ENCODE measurements around the gene SIRT2. TPM values are rescaled to one million over a fixed set of nuclear protein-coding genes. Genes with fewer than 3 reads are reported as not detected.

The SIRT2 gene
- total RNA-seq, 1 experiment from 2014 or later: 15.4 TPM

GRCh38 chr19:38900202-38900629 lies 798 bp upstream of the SIRT2 start:
- H4K20me1 ChIP-seq (ENCODE audit: insufficient read depth): no peaks in the 10 kb centered on the region
- no peaks in the 10 kb centered on the region; a peak in 1 of 4 replicates for H3K36me3 ChIP-seq (ENCODE audit: control insufficient read depth in 1 of 2, insufficient read depth in 2 of 2, low read length in 2 of 2)
- no peak for TF ChIP-seq EZH2phosphoT487 (IDR thresholded peaks at IDR 0.05; ENCODE audit: borderline replicate concordance)
- no peak for TF ChIP-seq ATF3 (IDR thresholded peaks at IDR 0.05)
- TF ChIP-seq, protein P1, sequence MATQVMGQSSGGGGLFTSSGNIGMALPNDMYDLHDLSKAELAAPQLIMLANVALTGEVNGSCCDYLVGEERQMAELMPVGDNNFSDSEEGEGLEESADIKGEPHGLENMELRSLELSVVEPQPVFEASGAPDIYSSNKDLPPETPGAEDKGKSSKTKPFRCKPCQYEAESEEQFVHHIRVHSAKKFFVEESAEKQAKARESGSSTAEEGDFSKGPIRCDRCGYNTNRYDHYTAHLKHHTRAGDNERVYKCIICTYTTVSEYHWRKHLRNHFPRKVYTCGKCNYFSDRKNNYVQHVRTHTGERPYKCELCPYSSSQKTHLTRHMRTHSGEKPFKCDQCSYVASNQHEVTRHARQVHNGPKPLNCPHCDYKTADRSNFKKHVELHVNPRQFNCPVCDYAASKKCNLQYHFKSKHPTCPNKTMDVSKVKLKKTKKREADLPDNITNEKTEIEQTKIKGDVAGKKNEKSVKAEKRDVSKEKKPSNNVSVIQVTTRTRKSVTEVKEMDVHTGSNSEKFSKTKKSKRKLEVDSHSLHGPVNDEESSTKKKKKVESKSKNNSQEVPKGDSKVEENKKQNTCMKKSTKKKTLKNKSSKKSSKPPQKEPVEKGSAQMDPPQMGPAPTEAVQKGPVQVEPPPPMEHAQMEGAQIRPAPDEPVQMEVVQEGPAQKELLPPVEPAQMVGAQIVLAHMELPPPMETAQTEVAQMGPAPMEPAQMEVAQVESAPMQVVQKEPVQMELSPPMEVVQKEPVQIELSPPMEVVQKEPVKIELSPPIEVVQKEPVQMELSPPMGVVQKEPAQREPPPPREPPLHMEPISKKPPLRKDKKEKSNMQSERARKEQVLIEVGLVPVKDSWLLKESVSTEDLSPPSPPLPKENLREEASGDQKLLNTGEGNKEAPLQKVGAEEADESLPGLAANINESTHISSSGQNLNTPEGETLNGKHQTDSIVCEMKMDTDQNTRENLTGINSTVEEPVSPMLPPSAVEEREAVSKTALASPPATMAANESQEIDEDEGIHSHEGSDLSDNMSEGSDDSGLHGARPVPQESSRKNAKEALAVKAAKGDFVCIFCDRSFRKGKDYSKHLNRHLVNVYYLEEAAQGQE (IDR thresholded peaks at IDR 0.05; ENCODE audit: low read depth): no peak
- TF ChIP-seq FOSL1 (IDR thresholded peaks at IDR 0.05; ENCODE audit: low read depth): no peak
- TF ChIP-seq SP1 (IDR thresholded peaks at IDR 0.05; ENCODE audit: low read depth): no peak
- TF ChIP-seq SIN3A (IDR thresholded peaks at IDR 0.05; ENCODE audit: low read depth): no peak
- no peak for TF ChIP-seq CEBPB (IDR thresholded peaks at IDR 0.05; ENCODE audit: low read depth)
- TF ChIP-seq ZBTB33 (IDR thresholded peaks at IDR 0.05; ENCODE audit: extremely low read depth, insufficient replicate concordance, low read length): no peak
- TF ChIP-seq CBX3 (IDR thresholded peaks at IDR 0.05; ENCODE audit: low read depth): no peak
- TF ChIP-seq TCF7L2 (IDR thresholded peaks at IDR 0.05; ENCODE audit: borderline replicate concordance, extremely low read depth, insufficient read depth, insufficient read length): no peak
- no peak for TF ChIP-seq EGR1 (IDR thresholded peaks at IDR 0.05; ENCODE audit: low read depth)
- peaks cover 0 to 18% of the 10 kb centered on the region in 2 experiments; a peak in 2 of 4 replicates for H3K4me1 ChIP-seq (ENCODE audit: control insufficient read depth in 1 of 2, insufficient read depth in 2 of 2, low read length in 2 of 2)
- ChIA-PET POLR2A (interaction anchor here (1.2 to 1.7 kb wide), 4 partner anchors 12 to 30 kb away, joined by 3 to 7 read pairs (median 4); partner anchors contain the start of genes MRPS12, RINL and SARS2), CTCF (interaction anchor here (0.8 to 1.5 kb wide), 6 partner anchors 13 to 498 kb away, joined by 3 to 12 read pairs (median 4); partner anchors contain the start of genes FAM98C, MRPS12 and SARS2), RAD21 (ENCODE audit: low non-redundant PET in 1 of 2, low total read pairs in 2 of 2, uncharacterized antibody in 2 of 2, unreplicated experiment in 2 of 2) (no interaction called here)
- DNase-seq (ENCODE audit: low read depth, low spot score) (no peak), ATAC-seq (no peak)
- no peaks in the 10 kb centered on the region for H3K9me2 ChIP-seq (ENCODE audit: insufficient read depth)
- H2AFZ ChIP-seq (ENCODE audit: low read depth, low read length, poor library complexity, severe bottlenecking): no peak overlapping the region
- BruUV-seq (replicated peaks): TSS peak; percentile 82
- peak overlapping the region; percentile 74 for H3K9ac ChIP-seq (ENCODE audit: low read length)
- H3K4me2 ChIP-seq (ENCODE audit: low read length): peak overlapping the region; percentile 79
- intact Hi-C loops (cut with micrococcal nuclease): no loop called here
- no peaks in the 10 kb centered on the region for H3K27me3 ChIP-seq (ENCODE audit: insufficient read depth, low read length)
- peak overlapping the region; percentile 68 to 85 for H3K4me3 ChIP-seq (replicated peaks in 1 of 2; ENCODE audit: low read depth in 1 of 2, low read length in 2 of 2)
- peaks cover 20% of the 10 kb centered on the region for H3K79me2 ChIP-seq (ENCODE audit: insufficient read depth, low read length)
- H3K9me3 ChIP-seq (ENCODE audit: control insufficient read depth in 1 of 2, insufficient read depth in 1 of 2, low read depth in 1 of 2, low read length in 2 of 2): peaks cover 0 to 5% of the 10 kb centered on the region in 2 experiments; a peak in 1 of 4 replicates
- peak overlapping the region; percentile 59 for H3K27ac ChIP-seq (ENCODE audit: low read depth, low read length)

All from HCT116 (cell line).